Calu3 (cell line): ENCODE data around the gene MYEOV. TPM values are rescaled to one million over a fixed set of nuclear protein-coding genes. Genes with fewer than 3 reads are reported as not detected.
A peak's percentile ranks its signal among the peaks of the same experiment; 100 is the strongest.

Experiments used
- BruUV-seq: library from RNA; stranded (reverse); fragments of 400-500 nt; replicated peaks from 2 replicates; lab custom pipeline; 2021; lab: Mats Ljungman, UMichigan
- CTCF ChIA-PET: fragments of 300-600 bp; sonication (Branson Sonifier 250); formaldehyde crosslinking; loops from one replicate; lab custom pipeline; 2022; ENCODE audit warnings: antibody characterized with exemption; lab: Charles Lee
- DNase-seq: peaks from one replicate; pipeline ENCODE4 v3.0.0; 2022
- H3K27ac Mint-ChIP-seq: one replicate; pipeline ENCODE4 v1.8.0; 2022; ENCODE audit warnings: mixed read lengths; ENCODE audit not compliant: unreplicated experiment
- H3K27me3 Mint-ChIP-seq: one replicate; pipeline ENCODE4 v1.8.0; 2022; ENCODE audit warnings: mixed read lengths; ENCODE audit not compliant: unreplicated experiment
- H3K36me3 Mint-ChIP-seq: one replicate; pipeline ENCODE4 v1.8.0; 2022; ENCODE audit warnings: mild to moderate bottlenecking, moderate library complexity, mixed read lengths; ENCODE audit not compliant: insufficient read depth, unreplicated experiment
- H3K4me1 Mint-ChIP-seq: one replicate; pipeline ENCODE4 v1.8.0; 2022; ENCODE audit warnings: mild to moderate bottlenecking, low read depth, mixed read lengths; ENCODE audit not compliant: unreplicated experiment
- H3K4me3 Mint-ChIP-seq: one replicate; pipeline ENCODE4 v1.8.0; 2022; ENCODE audit warnings: mild to moderate bottlenecking, low read depth, moderate library complexity, mixed read lengths; ENCODE audit not compliant: unreplicated experiment
- H3K9me3 Mint-ChIP-seq: one replicate; pipeline ENCODE4 v1.8.0; 2022; ENCODE audit warnings: low read depth, mixed read lengths; ENCODE audit not compliant: unreplicated experiment
- CTCF ChIP-seq: fragments of 200-600 bp; IDR thresholded peaks from one replicate; pipeline ENCODE4 v1.8.0; 2022; ENCODE audit warnings: antibody characterized with exemption; ENCODE audit not compliant: unreplicated experiment
- intact Hi-C: fragments of 100-400 bp; cut with micrococcal nuclease; formaldehyde crosslinking; loops from one replicate; pipeline ENCODE4 v1.10.0; 2022; ENCODE audit not compliant: unreplicated experiment
- total RNA-seq: library from RNA; stranded (reverse); gene quantifications from 2 replicates; pipeline ENCODE4 v1.2.3, GENCODE V29; 2022

The MYEOV gene
- total RNA-seq, 1 experiment from 2014 or later: 79.9 TPM

DNA sequence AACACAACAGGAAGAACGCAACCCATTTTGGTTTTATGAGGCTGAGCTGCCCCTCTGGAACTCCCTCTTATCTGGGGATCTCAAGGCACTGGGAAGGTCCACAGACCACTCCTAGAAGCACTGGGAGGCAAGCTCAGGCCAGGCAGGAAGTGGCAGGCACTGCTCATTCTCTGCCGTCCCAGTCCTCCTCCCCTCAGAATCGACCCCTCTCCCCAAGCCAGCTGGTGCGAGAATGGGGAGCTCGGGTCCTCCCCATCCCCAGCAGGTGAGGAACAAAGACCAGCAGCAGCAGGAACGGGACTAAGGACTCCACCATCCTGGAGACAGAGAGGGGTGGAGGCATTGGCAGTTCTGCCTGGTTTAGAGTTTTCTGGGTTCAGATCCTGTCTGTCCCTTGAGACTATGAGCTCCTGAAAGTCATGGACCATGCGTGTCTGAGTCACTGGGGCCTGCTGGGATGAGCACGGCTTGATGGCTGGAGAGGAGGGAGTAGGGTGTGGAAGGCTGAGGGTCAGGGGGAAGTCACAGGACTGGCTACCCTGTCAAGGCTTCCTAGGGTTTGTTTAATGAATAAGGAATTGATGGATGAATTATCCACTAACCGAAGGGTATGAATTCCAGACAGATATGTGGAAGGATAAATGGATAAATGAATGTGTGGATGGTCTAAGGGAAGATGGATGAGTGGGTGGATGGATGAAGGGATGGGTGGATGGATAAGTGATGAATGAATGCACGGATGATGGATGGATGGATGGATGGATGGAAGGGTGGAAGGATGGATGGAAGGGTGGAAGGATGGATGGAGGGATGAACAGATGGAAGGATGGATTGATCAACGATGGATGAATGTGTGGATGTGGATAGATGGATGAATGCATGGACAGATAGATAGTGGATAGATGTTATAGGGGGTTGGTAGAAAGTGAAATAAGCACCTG lies 6.4 kb downstream of the MYEOV start:
- no peak for DNase-seq
- TF ChIP-seq CTCF: no peak
- Mint-ChIP-seq H3K4me3 (peak overlapping the region; percentile 0), H3K27ac (peak overlapping the region; percentile 98), H3K4me1 (peaks cover 94% of the 10 kb centered on the region), H3K36me3 (peaks cover 96% of the 10 kb centered on the region), H3K27me3 (no peaks in the 10 kb centered on the region), H3K9me3 (no peaks in the 10 kb centered on the region)
- CTCF ChIA-PET: interaction anchor here (0.6 kb wide), 1 partner anchor 197 kb away, joined by 6 read pairs; no protein-coding TSS in a partner anchor
- no TSS peak for BruUV-seq
- intact Hi-C loops: loop anchor here (1.0 kb wide), 1 partner anchor 341 kb away; the partner anchor contains the start of gene CCND1

DNA sequence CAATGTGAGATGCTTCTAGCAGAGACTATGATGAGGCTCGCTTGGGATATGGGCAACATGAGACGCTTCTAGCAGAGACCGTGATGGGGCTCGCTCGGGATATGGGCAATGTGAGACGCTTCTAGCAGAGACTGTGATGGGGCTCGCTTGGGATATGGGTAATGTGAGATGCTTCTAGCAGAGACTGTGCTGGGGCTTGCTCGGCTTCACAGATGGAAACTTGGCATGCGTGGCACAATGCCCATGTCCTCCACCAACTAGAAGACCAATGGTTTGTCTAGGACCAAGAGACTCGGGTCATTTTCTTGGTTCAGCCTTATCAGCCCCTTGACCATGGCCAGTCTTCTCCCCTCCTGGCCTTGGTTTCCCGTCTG lies 7.1 kb downstream of the MYEOV start:
- Mint-ChIP-seq H3K27me3 (no peaks in the 10 kb centered on the region), H3K36me3 (peaks cover 96% of the 10 kb centered on the region), H3K4me3 (peak overlapping the region; percentile 0), H3K4me1 (peaks cover 92% of the 10 kb centered on the region), H3K27ac (peak overlapping the region; percentile 98), H3K9me3 (no peaks in the 10 kb centered on the region)
- no TSS peak for BruUV-seq
- intact Hi-C loops: loop anchor here (1.0 kb wide), 1 partner anchor 340 kb away; the partner anchor contains the start of gene CCND1
- DNase-seq: no peak
- CTCF ChIA-PET: interaction anchor here (1.0 kb wide), 1 partner anchor 199 kb away, joined by 3 read pairs; no protein-coding TSS in a partner anchor
- TF ChIP-seq CTCF: no peak

GRCh38 chr11:69301455-69302401 lies 7.8 kb downstream of the MYEOV start:
- Mint-ChIP-seq H3K9me3 (no peaks in the 10 kb centered on the region), H3K36me3 (peaks cover 90% of the 10 kb centered on the region), H3K27ac (peak overlapping the region; percentile 98), H3K27me3 (no peaks in the 10 kb centered on the region), H3K4me3 (peak overlapping the region; percentile 0), H3K4me1 (peaks cover 85% of the 10 kb centered on the region)
- peak; percentile 94 for DNase-seq
- CTCF ChIA-PET: interaction anchor here (0.7 to 1.1 kb wide), 5 partner anchors 14 to 337 kb away, joined by 3 to 7 read pairs (median 3); no protein-coding TSS in a partner anchor
- TF ChIP-seq CTCF: no peak
- intact Hi-C loops: loop anchor here (1.0 kb wide), 1 partner anchor 340 kb away; the partner anchor contains the start of gene CCND1
- no TSS peak for BruUV-seq
